Posterior cingulate gyrus (tissue), 11 donors: ENCODE measurements around the gene RASAL2.

Experiments
- DNase-seq, 10 donors: peaks; one replicate each; pipeline versions ENCODE4 v3.0.0 to v3.0.0-alpha.2; 2020 to 2021; ENCODE audit warnings: mixed read lengths in 3 of 10
- intact Hi-C: fragments of 100-400 bp; cut with DNase I; formaldehyde crosslinking; loops from one replicate; pipeline ENCODE4 v1.15.1; 2023

Gene RASAL2

GRCh38 chr1:178472531-178472930 is 378.6 kb downstream of the RASAL2 start:
- DNase-seq, result no peak
- intact Hi-C loops, result no loop called here

- no peak for DNase-seq
- intact Hi-C loops, result no loop called here
Observed at GRCh38 chr1:178477373-178477772, 383.5 kb downstream of the RASAL2 start.

GRCh38 chr1:178477841-178478240 is 383.9 kb downstream of the RASAL2 start:
- DNase-seq, result no peak
- intact Hi-C loops, result no loop called here

- intact Hi-C loops, result no loop called here
- peak in 1 of 10 donors; percentile 52 for DNase-seq
Observed at GRCh38 chr1:178483251-178483957, 389.5 kb downstream of the RASAL2 start.

GRCh38 chr1:178484698-178485225 is 390.9 kb downstream of the RASAL2 start:
- no peak for DNase-seq
- intact Hi-C loops, result no loop called here

DNA sequence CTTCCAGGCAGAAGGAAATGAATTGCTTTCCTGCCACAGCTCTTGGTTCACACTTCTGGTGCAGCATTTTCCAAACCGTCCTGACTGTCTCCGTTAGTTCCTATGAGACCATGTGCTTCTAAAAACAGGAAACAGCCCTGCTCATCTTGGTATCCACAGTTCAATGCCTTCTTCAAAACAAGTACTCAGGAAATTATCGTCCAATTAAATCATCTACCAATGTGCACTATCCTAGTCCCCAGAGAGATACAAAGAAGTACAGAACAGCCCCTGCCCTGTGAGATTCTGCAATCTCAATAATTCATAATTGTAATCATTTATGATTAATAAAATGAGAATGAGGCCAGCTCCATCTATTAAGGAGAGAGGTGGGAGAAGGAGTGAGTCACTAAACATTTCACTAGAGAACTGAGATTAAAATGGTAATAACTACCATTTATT is 391.7 kb downstream of the RASAL2 start:
- DNase-seq, result no peak
- intact Hi-C loops, result no loop called here

GRCh38 chr1:178486100-178487069 is 392.5 kb downstream of the RASAL2 start:
- DNase-seq, result peak in 1 of 10 donors; percentile 72

DNA sequence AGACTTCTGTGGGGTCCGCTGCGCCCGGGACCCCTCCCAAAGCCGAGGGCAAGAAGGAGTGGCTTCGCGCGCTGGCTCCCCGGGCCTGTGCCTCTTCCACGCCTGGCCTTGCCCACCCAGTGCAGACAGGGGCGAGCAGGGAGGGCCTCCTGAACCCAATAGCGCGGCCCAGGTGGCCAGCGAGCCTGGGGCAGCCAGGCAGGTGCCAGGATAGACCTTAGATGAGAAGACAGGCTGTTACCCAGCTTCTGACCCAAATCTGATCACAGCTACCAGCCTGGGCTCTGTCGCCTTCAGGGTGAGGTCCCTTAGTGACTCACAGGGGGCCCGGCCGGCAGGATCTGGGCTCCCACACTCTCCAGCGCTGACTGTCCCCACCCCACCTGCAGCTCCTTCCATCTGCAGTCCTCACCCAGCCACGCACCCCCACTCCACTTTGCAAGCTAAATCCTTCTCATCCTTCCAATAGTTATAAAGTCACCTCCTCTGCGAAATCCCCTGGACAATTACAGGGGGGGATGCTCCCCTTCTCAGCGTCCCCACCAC is 393.2 kb downstream of the RASAL2 start:
- intact Hi-C loops, result no loop called here
- DNase-seq, result peak in 1 of 10 donors; percentile 81

More at GRCh38 chr1:178486100-178487069, 392.5 kb downstream of the RASAL2 start:
- intact Hi-C loops, result no loop called here

GRCh38 chr1:178488393-178488792 is 394.5 kb downstream of the RASAL2 start:
- intact Hi-C loops, result no loop called here
- DNase-seq, result no peak

DNA sequence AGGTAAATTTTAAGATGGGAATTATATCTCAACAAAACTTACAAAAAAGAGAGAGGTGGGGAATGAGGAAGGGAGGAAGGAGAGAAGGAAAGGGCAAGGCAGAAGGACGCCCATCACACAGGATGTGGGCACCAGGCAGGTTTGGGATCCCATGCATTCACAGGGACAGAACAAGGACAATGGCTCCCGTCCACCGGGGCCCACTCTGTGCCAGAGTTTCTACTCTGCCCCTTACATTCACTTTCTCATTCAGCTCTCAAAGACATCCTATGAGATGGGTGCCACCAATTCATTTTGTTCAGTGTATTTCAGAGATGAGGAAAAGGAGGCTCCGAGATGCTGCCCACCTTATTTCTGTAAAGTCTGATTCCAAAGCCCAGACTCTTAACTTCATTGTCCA is 395.5 kb downstream of the RASAL2 start:
- intact Hi-C loops, result no loop called here
- DNase-seq, result peak in 1 of 10 donors; percentile 68

- peak in 1 of 10 donors; percentile 43 for DNase-seq
- intact Hi-C loops, result no loop called here
Observed at GRCh38 chr1:178490136-178490535, 396.2 kb downstream of the RASAL2 start.

DNA sequence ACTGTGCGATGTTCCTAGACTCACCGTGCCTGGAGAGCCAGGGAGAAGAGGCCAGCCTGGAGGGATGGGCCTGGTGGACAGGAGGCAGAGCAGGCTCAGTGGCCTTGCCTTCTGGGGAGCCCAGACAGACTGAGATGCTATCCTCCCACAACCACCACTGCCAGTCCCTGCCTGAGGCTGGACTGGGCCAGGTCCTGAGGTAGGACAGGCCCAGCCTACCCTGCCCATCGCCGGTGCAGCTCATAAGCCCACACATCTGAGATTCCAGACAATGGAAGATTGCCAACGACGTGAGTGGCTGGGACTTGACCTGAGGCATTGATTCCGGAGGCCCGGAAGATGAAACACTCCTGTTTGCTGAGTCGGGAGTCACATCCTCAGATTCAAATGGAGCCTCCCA is 397.1 kb downstream of the RASAL2 start:
- intact Hi-C loops, result no loop called here
- peak in 1 of 10 donors; percentile 34 for DNase-seq

DNA sequence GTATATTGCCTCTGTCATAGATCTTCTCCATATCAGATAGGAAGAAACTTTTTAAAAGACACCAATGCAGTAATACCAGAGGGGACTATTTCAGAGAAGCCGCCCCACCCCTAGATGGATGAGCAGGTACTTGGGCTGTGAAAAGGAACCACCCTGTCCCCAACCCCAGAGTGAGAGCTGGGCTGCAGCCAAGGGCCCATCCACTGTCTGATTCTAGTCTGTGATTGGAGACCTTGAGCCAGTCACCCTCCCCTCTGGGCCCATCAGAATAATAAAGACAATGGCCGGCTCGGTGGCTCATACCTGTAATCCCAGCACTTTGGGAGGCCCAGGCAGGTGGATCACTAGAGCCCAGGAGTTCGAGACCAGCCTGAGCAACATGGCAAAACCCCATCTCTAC is 397.8 kb downstream of the RASAL2 start:
- peak in 1 of 10 donors; percentile 65 for DNase-seq
- intact Hi-C loops, result no loop called here

DNA sequence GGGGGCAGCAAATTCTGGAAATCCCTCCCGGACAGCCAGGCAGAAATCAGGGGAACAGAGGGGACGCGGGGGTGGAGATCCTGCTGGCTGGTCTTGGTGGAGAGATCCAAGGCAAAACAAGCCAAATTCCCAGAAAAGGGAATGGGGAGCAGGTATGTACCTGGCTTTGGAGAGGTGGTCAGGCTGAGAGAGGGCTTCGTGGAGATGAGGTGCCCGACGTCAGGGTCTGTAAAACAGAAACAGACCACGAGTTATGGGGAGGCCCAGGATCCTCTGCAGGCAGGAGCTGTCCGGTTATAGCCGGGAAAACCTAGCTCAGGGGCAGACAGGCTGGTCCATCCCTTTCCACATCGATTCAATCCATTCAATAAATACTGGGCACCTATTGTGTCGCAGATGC is 398.4 kb downstream of the RASAL2 start:
- DNase-seq, result peak in 1 of 10 donors; percentile 72
- intact Hi-C loops, result no loop called here

- intact Hi-C loops, result no loop called here
- DNase-seq, result peak in 1 of 10 donors; percentile 55
Observed at GRCh38 chr1:178493301-178493741, 399.4 kb downstream of the RASAL2 start.

DNA sequence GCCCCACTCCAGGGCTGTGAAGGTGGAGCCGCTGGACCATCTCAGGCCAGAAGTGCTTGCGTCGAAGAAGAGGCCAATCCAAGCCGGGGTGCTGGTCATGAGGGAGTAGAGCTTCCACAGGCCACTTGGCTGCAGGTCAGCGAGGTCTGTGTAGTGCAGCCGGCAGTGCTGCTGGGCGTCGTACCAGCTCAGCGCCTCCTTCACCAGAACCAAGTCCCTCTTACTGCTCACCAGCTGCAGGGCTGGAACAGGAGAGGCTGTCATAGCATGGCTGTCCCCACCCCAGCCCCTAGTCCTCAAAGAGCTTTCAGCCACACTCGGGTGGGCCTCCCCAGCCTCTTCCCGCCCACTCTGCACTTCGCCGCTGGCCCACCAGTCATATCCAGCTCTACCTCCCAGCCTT is 400.7 kb downstream of the RASAL2 start:
- peak in 1 of 10 donors; percentile 61 for DNase-seq
- intact Hi-C loops, result no loop called here

DNA sequence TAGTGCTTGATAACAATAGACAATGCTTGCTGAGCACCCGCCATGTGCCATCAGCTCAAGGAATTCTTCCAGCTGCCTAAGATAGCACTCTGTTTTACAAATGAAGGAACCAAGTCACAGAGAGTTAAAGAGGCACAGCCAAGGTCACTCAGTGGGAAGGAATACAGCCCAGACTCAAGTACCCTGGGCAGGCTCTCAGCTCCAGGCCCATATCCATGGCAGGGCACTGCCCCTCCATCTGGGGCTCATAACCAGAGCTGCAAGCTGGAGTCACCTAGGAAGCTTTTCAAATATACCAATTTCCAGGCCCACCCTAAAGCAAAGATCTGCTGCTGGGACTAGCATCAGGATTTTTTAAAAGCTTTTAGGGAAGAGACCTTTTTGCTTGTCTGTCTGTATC is 401.3 kb downstream of the RASAL2 start:
- DNase-seq, result peak in 1 of 10 donors; percentile 62
- intact Hi-C loops, result no loop called here

DNA sequence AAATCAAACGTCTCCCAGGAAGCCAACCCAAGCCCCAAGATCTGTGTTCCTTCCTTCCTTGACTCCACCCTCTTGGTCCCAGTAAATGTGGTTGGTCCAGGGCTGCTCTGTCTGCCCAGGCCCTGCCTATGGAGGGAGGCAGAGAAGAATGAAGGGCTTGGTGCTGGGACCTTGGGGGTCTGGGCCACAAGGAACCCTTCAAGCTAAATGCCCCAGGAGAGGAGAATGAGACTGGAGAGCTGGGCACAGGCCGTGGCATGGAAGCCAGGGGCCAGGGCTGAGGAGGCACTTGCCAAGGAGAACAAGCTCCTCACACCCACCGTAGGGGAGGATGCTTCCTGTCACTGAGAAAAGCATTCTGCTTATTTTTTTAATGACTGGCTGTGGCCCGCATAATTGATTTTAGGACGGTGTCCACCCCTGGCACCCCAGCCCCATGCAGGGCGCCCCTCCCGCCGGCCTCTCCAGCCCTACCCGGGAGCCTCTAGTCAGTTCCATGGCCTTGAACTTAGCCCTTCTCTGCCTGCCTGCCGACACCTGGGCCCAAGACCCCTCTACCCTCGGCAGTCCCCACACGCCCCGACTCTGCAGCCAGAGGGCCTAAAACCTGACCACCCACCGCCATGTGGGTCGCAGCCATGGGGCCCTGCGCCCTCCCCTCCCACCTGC is 402.0 kb downstream of the RASAL2 start:
- intact Hi-C loops, result no loop called here

DNA sequence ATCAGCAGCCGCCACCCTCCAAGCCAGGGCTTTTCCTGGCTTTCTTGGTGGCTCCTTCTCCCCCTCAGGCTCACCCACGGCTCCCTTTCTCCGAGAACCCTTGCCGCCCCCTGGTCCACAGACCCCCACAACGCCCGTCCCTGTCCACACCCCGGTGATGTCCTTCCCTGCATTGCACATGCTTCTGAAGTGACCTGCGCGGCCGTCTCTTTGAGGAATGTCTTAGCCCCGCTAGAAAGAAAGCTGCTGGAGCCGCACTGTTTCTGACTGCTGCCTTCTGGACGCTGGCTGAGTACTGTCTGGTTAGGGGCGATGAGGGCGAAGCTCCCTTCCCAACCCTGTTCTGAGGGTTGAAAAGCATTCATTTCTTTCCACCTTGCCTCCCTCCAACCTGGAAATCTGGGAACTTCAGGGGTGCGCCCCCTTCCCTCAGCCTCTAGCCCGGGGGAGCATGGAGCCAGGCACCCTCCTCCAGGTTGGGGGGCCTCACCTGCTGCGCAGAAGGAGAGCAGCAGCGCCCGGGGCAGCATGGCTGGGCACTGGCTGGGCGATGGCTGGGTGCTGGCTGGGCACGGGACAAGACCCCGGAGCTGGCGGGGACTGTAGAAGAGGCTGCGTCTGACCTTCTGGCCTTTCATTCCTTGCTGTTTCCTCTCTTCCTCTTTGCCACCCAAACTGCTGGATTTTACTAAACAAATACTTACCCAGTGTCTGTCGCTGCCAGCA is 402.7 kb downstream of the RASAL2 start, which contains the start of gene CLEC20A:
TSS of gene CLEC20A (minus strand) at position 555 of the 726 bp plus-strand sequence. CDS start at position 530, 25 bp downstream.
- peak in 1 of 10 donors; percentile 78 for DNase-seq
- intact Hi-C loops, result no loop called here

More for the DNA sequence above, 402.0 kb downstream of the RASAL2 start:
- peak in 1 of 10 donors; percentile 58 for DNase-seq
